Measurements from ENCODE around the gene BTBD16. TPM values are rescaled to one million over a fixed set of nuclear protein-coding genes. Genes with fewer than 3 reads are reported as not detected.

BTBD16 gene
- total RNA-seq, 1 experiment from 2014 or later: not detected

DNA sequence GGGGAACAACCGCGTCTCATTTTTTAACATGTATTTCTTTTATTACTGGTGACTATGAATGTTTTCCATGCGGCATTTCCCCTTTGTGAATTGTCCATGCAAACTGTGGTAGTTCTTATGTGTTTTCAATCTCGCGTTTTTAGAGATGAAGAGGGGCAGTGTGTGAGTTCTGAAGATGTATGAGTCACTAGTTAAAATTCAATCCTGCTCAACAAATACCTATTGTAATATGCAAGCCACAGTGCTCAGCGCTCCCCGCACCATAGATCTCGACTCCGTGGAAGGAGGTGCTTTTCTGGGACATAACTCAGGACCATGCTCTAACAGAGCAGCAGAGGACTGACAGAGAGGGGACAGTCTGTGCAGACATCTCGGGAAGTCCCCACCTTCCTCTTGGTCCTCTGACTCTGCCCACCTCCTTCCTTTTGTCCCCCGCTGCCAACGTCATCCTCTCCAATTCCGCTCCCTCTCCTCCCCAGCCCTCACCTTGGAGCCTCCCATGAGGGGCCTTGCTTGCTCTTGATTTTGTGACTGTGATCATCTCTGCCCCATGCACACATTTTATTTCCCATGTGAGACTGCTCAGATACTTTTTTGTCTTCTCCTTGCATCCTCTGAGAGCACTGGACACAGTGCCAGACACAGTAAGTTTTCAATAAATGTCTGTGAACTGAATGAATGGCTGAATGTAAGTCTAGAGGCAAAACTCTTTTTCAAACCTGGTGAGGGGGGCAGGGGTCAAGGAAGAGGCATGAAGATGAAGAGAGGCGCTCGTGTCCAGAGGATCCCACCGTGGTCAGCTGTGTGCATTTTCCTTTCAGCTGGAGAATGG, 60.7 kb downstream of the BTBD16 start:
- TF ChIP-seq, protein P1, sequence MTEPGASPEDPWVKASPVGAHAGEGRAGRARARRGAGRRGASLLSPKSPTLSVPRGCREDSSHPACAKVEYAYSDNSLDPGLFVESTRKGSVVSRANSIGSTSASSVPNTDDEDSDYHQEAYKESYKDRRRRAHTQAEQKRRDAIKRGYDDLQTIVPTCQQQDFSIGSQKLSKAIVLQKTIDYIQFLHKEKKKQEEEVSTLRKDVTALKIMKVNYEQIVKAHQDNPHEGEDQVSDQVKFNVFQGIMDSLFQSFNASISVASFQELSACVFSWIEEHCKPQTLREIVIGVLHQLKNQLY (CRISPR knock-in tag; IDR thresholded peaks at IDR 0.05): no peak
- TF ChIP-seq TP53 (CRISPR knock-in tag; IDR thresholded peaks at IDR 0.05): no peak
- no peak for TF ChIP-seq CREB1 (CRISPR knock-in tag; IDR thresholded peaks at IDR 0.05)
- no peak for TF ChIP-seq EMX1 (CRISPR knock-in tag; IDR thresholded peaks at IDR 0.05)
- TF ChIP-seq NFYB (CRISPR knock-in tag; conservative IDR thresholded peaks at IDR 0.05; ENCODE audit: low read depth): no peak
- no peak for TF ChIP-seq HMGA2 (CRISPR knock-in tag; IDR thresholded peaks at IDR 0.05)
- TF ChIP-seq ZNF121 (CRISPR knock-in tag; IDR thresholded peaks at IDR 0.05): no peak
- TF ChIP-seq GABPB1 (CRISPR knock-in tag; IDR thresholded peaks at IDR 0.05): no peak
- TF ChIP-seq ZNF219 (CRISPR knock-in tag; IDR thresholded peaks at IDR 0.05; ENCODE audit: borderline replicate concordance): no peak
- no peak for TF ChIP-seq NR2C2 (CRISPR knock-in tag; IDR thresholded peaks at IDR 0.05)
- TF ChIP-seq JUN (CRISPR knock-in tag; IDR thresholded peaks at IDR 0.05): no peak
- TF ChIP-seq CREM (CRISPR knock-in tag; IDR thresholded peaks at IDR 0.05): no peak
- TF ChIP-seq, protein P2, sequence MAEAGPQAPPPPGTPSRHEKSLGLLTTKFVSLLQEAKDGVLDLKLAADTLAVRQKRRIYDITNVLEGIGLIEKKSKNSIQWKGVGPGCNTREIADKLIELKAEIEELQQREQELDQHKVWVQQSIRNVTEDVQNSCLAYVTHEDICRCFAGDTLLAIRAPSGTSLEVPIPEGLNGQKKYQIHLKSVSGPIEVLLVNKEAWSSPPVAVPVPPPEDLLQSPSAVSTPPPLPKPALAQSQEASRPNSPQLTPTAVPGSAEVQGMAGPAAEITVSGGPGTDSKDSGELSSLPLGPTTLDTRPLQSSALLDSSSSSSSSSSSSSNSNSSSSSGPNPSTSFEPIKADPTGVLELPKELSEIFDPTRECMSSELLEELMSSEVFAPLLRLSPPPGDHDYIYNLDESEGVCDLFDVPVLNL (CRISPR knock-in tag; IDR thresholded peaks at IDR 0.05; ENCODE audit: borderline replicate concordance, low read depth): no peak
- TF ChIP-seq ESRRA (CRISPR knock-in tag; IDR thresholded peaks at IDR 0.05; ENCODE audit: borderline replicate concordance): no peak
- TF ChIP-seq ZNF416 (CRISPR knock-in tag; IDR thresholded peaks at IDR 0.05): no peak
- no peak for TF ChIP-seq NFATC4 (CRISPR knock-in tag; IDR thresholded peaks at IDR 0.05)
- TF ChIP-seq IRF2 (CRISPR knock-in tag; IDR thresholded peaks at IDR 0.05; ENCODE audit: borderline replicate concordance, low read depth): no peak
- ChIA-PET POLR2A (no interaction called here), CTCF (no interaction called here)
- DNase-seq (ENCODE audit: low spot score) (no peak), ATAC-seq (no peak)
- H3K27ac Mint-ChIP-seq: no peak overlapping the region
- no peak overlapping the region for H3K4me3 Mint-ChIP-seq
- no peaks in the 10 kb centered on the region for H3K36me3 Mint-ChIP-seq
- peaks cover 7% of the 10 kb centered on the region; the same call in 1 of the 2 replicates for H3K9me3 Mint-ChIP-seq
- H3K4me1 Mint-ChIP-seq: peaks cover 14% of the 10 kb centered on the region
- peaks cover 3% of the 10 kb centered on the region for H3K27me3 Mint-ChIP-seq (ENCODE audit: low read depth)

DNA sequence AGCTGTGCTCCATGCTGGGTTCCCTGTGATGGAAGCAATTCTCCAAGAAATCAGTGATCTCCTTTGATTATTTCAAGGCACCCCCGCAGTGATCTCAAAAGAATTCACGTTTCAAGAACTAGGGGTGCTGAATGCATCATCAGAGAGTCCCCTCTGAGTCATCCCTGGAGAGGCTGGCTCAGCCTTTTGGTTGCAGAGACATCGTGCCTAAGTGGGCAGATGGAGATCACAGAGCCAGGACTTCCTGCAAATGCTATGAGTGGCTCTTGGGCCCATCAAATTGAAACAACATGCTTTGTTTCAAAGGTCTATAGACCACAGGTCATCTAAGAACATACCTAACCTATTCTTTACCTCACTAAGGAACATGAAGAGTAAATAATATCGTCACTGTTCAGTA, 61.9 kb downstream of the BTBD16 start:
- POLR2A ChIA-PET: no interaction called here
- Mint-ChIP-seq H3K27me3 (ENCODE audit: low read depth) (peaks cover 3% of the 10 kb centered on the region), H3K4me1 (peaks cover 16% of the 10 kb centered on the region), H3K27ac (no peak overlapping the region), H3K4me3 (no peak overlapping the region), H3K36me3 (no peaks in the 10 kb centered on the region), H3K9me3 (peaks cover 7% of the 10 kb centered on the region; the same call in 1 of the 2 replicates)
- DNase-seq (ENCODE audit: low spot score) (no peak), ATAC-seq (no peak)
- TF ChIP-seq CREB1 (CRISPR knock-in tag; IDR thresholded peaks at IDR 0.05): no peak
- TF ChIP-seq, protein P2 (CRISPR knock-in tag; IDR thresholded peaks at IDR 0.05; ENCODE audit: borderline replicate concordance, low read depth): no peak
- TF ChIP-seq HMGA2 (CRISPR knock-in tag; IDR thresholded peaks at IDR 0.05): no peak
- CTCF ChIA-PET: interaction anchor here (1.8 kb wide), 1 partner anchor 54 kb away, joined by 3 read pairs; no protein-coding TSS in a partner anchor

DNA sequence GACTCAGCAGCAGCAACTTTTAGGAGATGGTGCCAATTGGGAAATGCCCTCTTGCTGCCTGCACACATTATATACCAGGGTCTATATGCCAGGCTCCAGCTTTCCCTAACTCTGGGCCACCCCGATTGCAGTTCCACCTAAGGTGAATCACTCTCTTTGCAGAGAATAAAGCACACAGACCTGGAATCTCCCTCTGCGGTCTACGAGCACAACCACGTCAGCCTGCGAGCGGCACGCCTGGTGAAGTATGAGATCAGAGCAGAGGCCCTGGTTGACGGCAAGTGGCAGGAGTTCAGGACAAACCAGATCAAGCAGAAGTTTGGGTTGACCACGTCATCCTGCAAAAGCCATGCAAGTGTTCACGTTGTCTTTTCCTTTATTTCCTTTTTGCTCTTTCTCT, 65.2 kb downstream of the BTBD16 start:
- H3K4me1 Mint-ChIP-seq: peaks cover 20% of the 10 kb centered on the region
- no peak for ATAC-seq
- POLR2A ChIA-PET: no interaction called here
- CTCF ChIA-PET: no interaction called here
- H3K36me3 Mint-ChIP-seq: no peaks in the 10 kb centered on the region
- no peak overlapping the region for H3K4me3 Mint-ChIP-seq
- no peak for DNase-seq (ENCODE audit: low spot score)
- H3K27ac Mint-ChIP-seq: no peak overlapping the region
- H3K27me3 Mint-ChIP-seq (ENCODE audit: low read depth): no peaks in the 10 kb centered on the region; the same call in none of the 2 replicates
- peaks cover 7% of the 10 kb centered on the region; the same call in 1 of the 2 replicates for H3K9me3 Mint-ChIP-seq
- TF ChIP-seq ZNF219 (CRISPR knock-in tag; IDR thresholded peaks at IDR 0.05; ENCODE audit: borderline replicate concordance) (no peak), ZNF671 (CRISPR knock-in tag; IDR thresholded peaks at IDR 0.05) (no peak), GTF2I (CRISPR knock-in tag; conservative IDR thresholded peaks at IDR 0.05) (no peak), MXD4 (CRISPR knock-in tag; IDR thresholded peaks at IDR 0.05; ENCODE audit: borderline replicate concordance) (no peak), MYBL2 (CRISPR knock-in tag; IDR thresholded peaks at IDR 0.05) (no peak), NR2C2 (CRISPR knock-in tag; IDR thresholded peaks at IDR 0.05) (no peak), GRHL2 (CRISPR knock-in tag; IDR thresholded peaks at IDR 0.05; ENCODE audit: insufficient replicate concordance, severe bottlenecking) (no peak)
- TF ChIP-seq, protein P3, sequence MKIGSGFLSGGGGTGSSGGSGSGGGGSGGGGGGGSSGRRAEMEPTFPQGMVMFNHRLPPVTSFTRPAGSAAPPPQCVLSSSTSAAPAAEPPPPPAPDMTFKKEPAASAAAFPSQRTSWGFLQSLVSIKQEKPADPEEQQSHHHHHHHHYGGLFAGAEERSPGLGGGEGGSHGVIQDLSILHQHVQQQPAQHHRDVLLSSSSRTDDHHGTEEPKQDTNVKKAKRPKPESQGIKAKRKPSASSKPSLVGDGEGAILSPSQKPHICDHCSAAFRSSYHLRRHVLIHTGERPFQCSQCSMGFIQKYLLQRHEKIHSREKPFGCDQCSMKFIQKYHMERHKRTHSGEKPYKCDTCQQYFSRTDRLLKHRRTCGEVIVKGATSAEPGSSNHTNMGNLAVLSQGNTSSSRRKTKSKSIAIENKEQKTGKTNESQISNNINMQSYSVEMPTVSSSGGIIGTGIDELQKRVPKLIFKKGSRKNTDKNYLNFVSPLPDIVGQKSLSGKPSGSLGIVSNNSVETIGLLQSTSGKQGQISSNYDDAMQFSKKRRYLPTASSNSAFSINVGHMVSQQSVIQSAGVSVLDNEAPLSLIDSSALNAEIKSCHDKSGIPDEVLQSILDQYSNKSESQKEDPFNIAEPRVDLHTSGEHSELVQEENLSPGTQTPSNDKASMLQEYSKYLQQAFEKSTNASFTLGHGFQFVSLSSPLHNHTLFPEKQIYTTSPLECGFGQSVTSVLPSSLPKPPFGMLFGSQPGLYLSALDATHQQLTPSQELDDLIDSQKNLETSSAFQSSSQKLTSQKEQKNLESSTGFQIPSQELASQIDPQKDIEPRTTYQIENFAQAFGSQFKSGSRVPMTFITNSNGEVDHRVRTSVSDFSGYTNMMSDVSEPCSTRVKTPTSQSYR (CRISPR knock-in tag; IDR thresholded peaks at IDR 0.05): no peak
